ENCODE results near the gene RRP12. TPM values are rescaled to one million over a fixed set of nuclear protein-coding genes. Genes with fewer than 3 reads are reported as not detected.
A peak's percentile ranks its signal among the peaks of the same experiment; 100 is the strongest.

RRP12 gene
- total RNA-seq, 2 donors from 2014 or later = 29.6 to 61.9 TPM

DNA sequence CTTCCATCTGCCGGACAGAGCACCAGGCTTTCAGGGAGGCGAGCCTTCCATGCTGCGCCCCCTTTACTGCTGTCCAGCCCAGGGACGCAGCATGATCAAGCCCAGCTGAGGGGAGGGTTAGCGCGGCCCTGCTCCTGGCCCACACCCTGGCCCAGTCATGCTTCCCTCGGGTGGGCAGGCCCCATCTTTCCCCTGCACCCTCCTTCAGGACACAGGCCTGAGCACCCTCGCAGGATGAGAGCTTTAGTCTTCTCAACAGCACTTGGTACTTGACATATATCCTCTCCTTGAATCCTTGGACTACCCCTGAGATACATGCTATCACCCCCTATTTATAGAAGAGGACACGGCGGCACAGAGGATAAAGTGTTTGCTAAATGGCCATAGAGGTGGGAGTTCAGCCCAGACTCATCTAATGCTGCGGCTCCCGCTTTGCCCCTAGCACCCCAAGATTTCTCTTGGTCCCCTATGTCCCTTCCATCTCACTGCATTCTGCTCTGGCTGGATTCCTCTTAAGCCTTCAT lies 34.0 kb downstream of the RRP12 start:
- Mint-ChIP-seq H3K4me1 (no peaks in the 10 kb centered on the region), H3K36me3 (ENCODE audit: low read depth) (peaks cover 94% of the 10 kb centered on the region), H3K9me3 (no peaks in the 10 kb centered on the region), H3K27me3 (no peaks in the 10 kb centered on the region), H3K4me3 (no peak overlapping the region), H3K27ac (no peak overlapping the region)
- ATAC-seq (replicated peaks) = no peak

DNA sequence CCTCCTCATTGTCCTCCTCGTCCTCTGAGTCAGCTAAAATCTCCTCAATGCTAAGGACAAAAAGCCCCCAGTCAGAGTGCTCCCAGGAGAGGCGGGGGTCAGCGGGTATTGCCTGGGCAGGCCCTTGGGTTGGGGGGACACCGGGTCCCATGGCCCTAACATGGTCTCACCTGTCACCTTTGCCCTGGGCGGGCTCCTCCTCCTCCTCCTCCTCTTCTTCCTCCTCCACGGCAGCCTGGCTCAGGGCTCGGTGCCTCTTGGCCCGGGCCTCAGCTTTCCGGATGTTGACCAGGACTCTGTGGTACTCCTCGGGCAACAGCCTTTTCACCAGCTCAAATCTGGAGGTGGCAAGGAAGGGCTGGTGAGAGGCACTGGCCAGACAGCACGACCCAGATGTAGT lies 34.6 kb downstream of the RRP12 start:
- Mint-ChIP-seq H3K27ac (no peak overlapping the region), H3K9me3 (no peaks in the 10 kb centered on the region), H3K4me3 (no peak overlapping the region), H3K4me1 (no peaks in the 10 kb centered on the region), H3K27me3 (no peaks in the 10 kb centered on the region), H3K36me3 (ENCODE audit: low read depth) (peaks cover 87% of the 10 kb centered on the region)
- ATAC-seq (replicated peaks) = no peak

DNA sequence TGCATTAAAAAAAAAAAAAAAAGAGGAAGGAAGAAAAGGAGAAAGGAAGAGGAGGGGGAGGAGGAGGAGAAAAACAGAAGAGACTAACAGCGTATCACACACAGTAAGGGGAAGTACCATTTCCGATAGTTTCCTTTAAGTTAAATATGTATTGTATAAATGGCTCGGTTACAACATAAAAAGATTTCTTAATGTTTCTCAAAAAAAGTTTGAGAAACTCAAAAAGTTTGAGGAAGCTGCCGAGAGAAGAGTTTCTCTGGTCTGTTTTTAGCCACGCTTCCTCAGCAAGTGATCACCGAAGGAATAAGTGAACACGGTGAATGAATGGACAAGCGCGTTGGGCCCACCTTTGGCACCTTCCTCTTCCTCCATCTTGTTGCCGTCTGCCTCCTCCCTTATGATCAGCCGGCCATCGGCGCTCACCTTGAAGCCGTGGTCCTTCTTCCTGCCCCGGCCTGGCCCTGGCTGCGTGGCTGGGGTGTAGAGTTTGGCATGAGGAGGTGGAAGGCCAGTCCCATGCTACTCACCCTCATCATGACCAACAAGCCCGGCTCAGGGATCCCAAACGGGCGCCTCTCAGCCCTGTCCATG lies 35.3 kb downstream of the RRP12 start:
- no peaks in the 10 kb centered on the region for H3K27me3 Mint-ChIP-seq
- H3K4me1 Mint-ChIP-seq = no peaks in the 10 kb centered on the region
- peaks cover 86% of the 10 kb centered on the region for H3K36me3 Mint-ChIP-seq (ENCODE audit: low read depth)
- no peak overlapping the region for H3K27ac Mint-ChIP-seq
- ATAC-seq (replicated peaks) = no peak
- no peaks in the 10 kb centered on the region for H3K9me3 Mint-ChIP-seq
- H3K4me3 Mint-ChIP-seq = no peak overlapping the region

DNA sequence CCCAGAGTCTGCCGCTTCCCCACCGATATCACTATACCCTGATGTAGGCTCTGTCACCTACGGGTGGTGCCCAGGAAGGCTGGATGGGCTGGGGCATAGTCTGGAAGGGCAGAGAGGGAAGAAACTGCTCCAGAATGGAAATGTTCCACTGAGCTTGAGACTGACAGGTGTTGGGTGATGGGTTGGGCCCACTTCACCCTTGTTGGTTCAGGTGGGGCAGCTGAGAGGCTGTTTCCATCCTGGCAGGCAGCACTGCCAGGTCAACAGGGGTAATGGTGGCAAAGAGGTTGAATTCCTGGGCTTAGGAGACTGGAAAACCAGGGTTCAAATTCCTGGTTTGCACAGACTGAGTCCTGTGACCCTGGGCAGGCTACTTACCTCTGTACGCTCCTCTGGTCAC lies 38.1 kb downstream of the RRP12 start:
- ATAC-seq (replicated peaks) = no peak
- H3K9me3 Mint-ChIP-seq = no peaks in the 10 kb centered on the region
- no peak overlapping the region for H3K4me3 Mint-ChIP-seq
- H3K4me1 Mint-ChIP-seq = no peaks in the 10 kb centered on the region
- no peaks in the 10 kb centered on the region for H3K27me3 Mint-ChIP-seq
- no peak overlapping the region for H3K27ac Mint-ChIP-seq
- H3K36me3 Mint-ChIP-seq (ENCODE audit: low read depth) = peaks cover 83% of the 10 kb centered on the region

DNA sequence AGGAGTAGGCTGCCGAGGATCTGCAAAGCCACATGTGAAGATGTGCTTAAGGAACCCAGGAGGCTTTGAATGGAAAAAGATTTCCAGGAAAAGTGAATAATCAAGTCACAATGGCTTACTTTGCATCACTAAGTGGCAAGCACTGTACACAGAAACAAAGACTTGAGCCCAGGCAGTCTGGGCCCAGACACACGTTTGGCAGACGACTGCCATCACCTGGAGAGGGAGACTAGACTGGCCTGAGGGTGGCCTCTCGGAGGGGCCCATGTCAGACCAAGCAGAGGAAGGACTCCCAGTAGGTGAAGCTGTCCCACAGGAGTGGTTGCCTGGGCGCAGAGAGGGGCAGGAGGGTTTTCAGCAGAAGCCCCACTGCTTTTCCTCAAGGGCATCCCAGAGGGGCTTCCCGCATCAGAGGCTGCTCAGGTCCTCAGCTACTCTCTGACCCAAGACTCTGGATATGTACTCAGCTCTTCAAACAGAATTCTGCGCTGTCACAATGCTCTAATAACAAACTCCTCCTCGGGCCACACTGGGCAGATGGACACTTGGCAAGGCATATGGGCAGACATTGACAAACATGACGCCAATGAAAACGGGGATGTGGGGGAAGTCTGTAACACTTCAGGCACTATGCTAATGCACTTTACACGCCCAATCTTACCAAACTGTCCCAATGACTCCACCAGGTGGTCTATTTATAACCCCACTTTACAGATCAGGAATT lies 38.7 kb downstream of the RRP12 start:
- no peaks in the 10 kb centered on the region for H3K27me3 Mint-ChIP-seq
- ATAC-seq (replicated peaks) = no peak
- no peak overlapping the region for H3K4me3 Mint-ChIP-seq
- peaks cover 83% of the 10 kb centered on the region for H3K36me3 Mint-ChIP-seq (ENCODE audit: low read depth)
- H3K4me1 Mint-ChIP-seq = no peaks in the 10 kb centered on the region
- no peak overlapping the region for H3K27ac Mint-ChIP-seq
- H3K9me3 Mint-ChIP-seq = no peaks in the 10 kb centered on the region

DNA sequence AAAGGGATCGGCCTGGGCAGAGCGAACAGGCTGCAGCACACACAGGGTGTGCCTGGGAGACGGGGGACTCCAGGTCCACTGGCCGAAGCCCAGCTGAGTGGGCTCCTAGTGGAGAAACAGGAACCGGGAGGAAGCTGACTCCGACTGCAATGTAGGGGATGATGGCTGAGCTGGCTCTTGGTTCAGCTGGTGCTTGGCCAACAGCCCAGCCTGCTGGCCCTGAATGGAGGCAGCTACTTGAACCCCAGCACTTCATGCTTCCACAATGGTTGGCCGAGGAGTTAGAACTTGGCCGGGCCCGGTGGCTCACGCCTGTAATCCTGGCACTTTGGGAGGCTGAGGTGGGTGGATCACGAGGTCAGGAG lies 39.6 kb downstream of the RRP12 start:
- H3K27ac Mint-ChIP-seq = no peak overlapping the region
- H3K4me1 Mint-ChIP-seq = no peaks in the 10 kb centered on the region
- ATAC-seq (replicated peaks) = no peak
- H3K9me3 Mint-ChIP-seq = no peaks in the 10 kb centered on the region
- no peaks in the 10 kb centered on the region for H3K27me3 Mint-ChIP-seq
- peaks cover 82% of the 10 kb centered on the region for H3K36me3 Mint-ChIP-seq (ENCODE audit: low read depth)
- no peak overlapping the region for H3K4me3 Mint-ChIP-seq

DNA sequence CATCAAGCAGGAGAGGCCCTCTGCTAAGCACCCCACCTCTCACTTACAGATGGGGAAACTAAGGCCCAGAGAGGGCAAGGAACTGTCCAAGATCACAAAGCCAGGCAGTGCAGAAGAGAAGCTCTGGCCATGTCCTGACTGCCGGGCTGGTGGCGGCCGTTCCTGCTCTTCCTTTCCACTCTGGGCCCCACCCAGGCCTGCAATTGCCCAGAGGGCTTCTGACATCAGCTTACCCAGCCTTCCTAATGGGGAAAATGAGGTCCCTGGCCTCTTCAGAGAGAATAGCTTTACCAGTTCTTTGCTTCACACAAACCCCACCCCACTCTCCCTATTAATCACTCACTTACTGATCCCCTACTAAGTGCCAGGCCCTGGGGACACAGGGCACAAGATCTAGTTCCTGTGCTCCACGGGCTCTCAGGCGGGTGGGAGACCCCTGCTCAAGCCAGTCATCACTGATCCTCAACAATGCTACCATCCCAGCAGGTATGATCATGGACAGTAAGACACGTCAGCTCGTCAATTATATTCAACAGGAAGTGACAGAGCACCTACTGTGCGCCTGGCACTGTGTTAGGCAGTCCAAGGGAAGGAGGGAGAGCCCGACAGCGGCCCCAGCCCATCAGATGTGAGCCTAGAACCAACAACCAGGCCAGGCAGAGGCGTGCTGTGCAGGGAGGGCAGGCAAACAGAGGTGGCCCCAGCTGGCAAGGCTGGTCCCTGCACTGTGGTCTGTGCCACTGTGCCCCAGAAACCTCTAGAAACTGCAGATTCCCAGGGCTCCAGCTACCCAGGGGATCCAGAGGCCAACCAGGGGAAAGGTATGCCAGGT lies 40.2 kb downstream of the RRP12 start:
- Mint-ChIP-seq H3K36me3 (ENCODE audit: low read depth) (peaks cover 82% of the 10 kb centered on the region), H3K4me1 (peaks cover under 1% of the 10 kb centered on the region), H3K9me3 (no peaks in the 10 kb centered on the region), H3K4me3 (no peak overlapping the region), H3K27ac (no peak overlapping the region), H3K27me3 (no peaks in the 10 kb centered on the region)
- ATAC-seq (replicated peaks) = no peak

DNA sequence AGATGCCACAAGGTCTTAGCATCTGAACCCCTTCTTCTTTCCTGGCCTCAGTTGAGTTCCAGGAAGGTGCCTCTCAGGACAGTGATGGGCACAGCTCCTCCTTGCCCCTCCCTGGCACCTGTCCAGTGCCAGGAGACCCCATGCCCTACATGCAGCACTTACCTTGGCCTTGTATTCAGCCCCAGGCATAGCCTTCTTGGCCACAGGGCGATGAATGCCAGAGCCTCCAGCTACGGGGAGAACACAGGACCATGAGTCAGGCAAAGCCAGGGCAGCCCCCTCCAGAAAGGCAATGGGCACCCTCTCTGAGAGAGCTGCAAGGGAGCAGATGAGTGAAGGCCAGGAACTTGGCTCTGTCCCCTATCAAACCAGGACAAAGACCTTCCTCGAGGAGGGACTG lies 42.4 kb downstream of the RRP12 start:
- no peak for ATAC-seq (replicated peaks)
- H3K9me3 Mint-ChIP-seq = no peaks in the 10 kb centered on the region
- H3K4me3 Mint-ChIP-seq = no peak overlapping the region
- peaks cover 79% of the 10 kb centered on the region for H3K36me3 Mint-ChIP-seq (ENCODE audit: low read depth)
- peaks cover 5% of the 10 kb centered on the region for H3K4me1 Mint-ChIP-seq
- H3K27ac Mint-ChIP-seq = no peak overlapping the region
- H3K27me3 Mint-ChIP-seq = no peaks in the 10 kb centered on the region

DNA sequence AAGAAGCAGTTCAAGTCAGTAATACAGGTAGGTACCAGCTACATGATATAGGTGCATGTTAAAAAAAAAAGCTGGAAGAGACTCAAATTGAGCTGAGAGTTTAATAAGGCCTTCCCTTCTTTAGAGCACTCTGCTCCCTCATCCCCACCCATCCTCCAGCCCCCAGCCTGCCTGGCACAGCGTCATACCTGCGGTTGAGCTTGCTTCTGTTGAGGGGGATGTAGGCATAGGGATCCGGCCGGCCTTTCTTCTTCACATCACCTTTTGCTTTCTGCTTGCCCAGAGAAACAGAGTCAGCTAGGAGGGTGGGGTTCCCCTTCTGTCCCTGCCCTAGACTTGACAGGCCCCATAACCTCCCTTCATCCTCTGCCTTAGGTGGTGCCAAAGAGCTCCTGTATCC lies 42.8 kb downstream of the RRP12 start:
- peaks cover 80% of the 10 kb centered on the region for H3K36me3 Mint-ChIP-seq (ENCODE audit: low read depth)
- no peak overlapping the region for H3K27ac Mint-ChIP-seq
- ATAC-seq (replicated peaks) = no peak
- no peaks in the 10 kb centered on the region for H3K27me3 Mint-ChIP-seq
- peaks cover 5% of the 10 kb centered on the region for H3K4me1 Mint-ChIP-seq
- no peak overlapping the region for H3K4me3 Mint-ChIP-seq
- no peaks in the 10 kb centered on the region for H3K9me3 Mint-ChIP-seq

DNA sequence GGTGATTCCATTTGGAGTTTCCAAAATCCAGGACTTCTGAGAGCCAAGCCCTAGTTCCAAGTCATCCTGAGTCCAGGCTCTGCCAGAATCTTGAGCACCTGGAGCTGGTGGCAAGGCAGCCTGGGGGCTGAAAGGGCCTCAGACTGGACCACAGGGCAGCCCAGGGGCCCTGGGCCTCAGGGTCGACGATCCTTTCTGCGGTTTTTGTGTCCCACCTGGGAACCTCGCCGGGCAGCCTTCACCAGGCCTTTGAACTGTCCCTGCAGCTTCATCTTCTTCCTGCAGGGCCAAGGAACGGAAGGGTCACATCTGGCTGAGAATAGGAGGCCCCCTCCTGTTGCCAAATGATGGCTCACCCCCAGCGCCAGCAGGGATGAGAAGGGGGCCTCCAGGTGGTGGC lies 44.2 kb downstream of the RRP12 start:
- peaks cover 82% of the 10 kb centered on the region for H3K36me3 Mint-ChIP-seq (ENCODE audit: low read depth)
- no peak for ATAC-seq (replicated peaks)
- no peaks in the 10 kb centered on the region for H3K9me3 Mint-ChIP-seq

DNA sequence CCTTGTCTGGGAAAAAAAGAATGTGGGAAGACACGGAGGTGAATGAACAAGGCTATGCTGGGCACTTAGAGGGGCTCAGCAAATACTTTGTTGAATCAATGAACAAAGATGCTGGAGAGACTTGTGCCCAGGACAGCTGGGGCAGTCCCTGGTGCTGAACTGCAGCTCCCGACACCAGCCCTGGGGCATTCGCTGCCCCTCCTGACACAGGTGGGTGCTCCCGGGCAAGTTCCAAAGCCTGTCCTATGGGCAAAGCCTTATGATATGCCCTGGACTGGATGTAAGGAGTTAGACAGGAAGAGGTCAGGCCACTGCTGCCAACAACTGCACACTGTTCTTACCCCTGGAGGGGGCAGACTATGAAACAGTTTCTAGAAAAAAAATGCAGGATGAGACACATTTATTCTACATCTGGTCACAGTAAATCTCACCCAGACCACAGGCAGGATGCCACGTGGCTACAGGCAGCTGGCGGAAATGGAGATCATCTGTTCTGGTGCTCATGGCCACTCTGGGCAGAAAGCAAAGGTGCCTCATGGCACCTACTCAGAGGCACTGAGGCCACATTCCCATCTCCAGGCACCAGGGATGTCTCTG lies 44.7 kb downstream of the RRP12 start:
- Mint-ChIP-seq H3K4me3 (no peak overlapping the region), H3K9me3 (no peaks in the 10 kb centered on the region), H3K27me3 (no peaks in the 10 kb centered on the region), H3K36me3 (ENCODE audit: low read depth) (peaks cover 84% of the 10 kb centered on the region), H3K4me1 (peaks cover 5% of the 10 kb centered on the region), H3K27ac (peak overlapping the region; percentile 11)
- no peak for ATAC-seq (replicated peaks)

More for the DNA sequence above, 44.2 kb downstream of the RRP12 start:
- Mint-ChIP-seq H3K27ac (no peak overlapping the region), H3K4me1 (peaks cover 5% of the 10 kb centered on the region), H3K27me3 (no peaks in the 10 kb centered on the region), H3K4me3 (no peak overlapping the region)

DNA sequence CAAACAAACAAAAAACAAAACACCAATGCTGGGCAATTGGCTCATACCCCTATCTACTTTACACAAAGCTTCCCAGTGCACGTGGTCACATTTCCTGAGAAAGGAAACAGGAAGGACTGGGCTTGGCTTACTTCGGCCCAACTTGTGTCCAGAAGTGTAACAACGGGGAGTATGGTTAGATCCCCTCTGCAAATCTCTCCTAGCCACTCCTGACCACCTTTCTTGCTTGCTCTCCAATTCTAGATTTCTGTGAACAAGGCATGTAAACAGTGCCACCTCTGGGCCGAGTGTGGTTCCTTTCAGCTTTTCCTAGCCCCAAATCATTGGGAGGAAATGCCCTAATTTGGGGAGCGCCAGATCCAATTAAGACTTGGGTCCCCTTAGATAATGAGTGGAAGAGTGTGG lies 45.6 kb downstream of the RRP12 start:
- Mint-ChIP-seq H3K36me3 (ENCODE audit: low read depth) (peaks cover 77% of the 10 kb centered on the region), H3K4me1 (peaks cover 5% of the 10 kb centered on the region), H3K4me3 (no peak overlapping the region), H3K27me3 (no peaks in the 10 kb centered on the region), H3K9me3 (no peaks in the 10 kb centered on the region), H3K27ac (peak overlapping the region; percentile 11)
- no peak for ATAC-seq (replicated peaks)

DNA sequence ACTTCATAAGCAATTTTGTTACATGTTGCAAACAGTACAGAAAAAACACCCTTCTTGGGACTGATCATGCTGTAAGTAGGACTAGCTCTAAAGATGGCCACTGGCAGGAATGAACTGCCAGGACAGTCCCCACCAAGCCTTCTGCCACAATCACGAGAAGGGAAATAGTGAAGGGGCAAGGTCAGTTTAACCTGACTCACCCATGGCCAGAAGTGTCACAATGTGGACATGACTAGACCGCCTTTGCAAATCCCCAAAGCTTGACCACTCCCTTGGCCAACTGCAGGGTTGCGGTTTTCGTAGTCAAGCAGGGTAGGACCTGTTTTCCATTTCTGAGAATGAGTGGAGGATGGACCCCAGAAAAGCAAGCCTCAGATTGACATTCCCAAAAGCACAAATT lies 47.2 kb downstream of the RRP12 start:
- ATAC-seq (replicated peaks) = no peak
- no peak overlapping the region for H3K27ac Mint-ChIP-seq
- H3K9me3 Mint-ChIP-seq = no peaks in the 10 kb centered on the region
- H3K4me1 Mint-ChIP-seq = peaks cover 5% of the 10 kb centered on the region
- no peak overlapping the region for H3K4me3 Mint-ChIP-seq
- no peaks in the 10 kb centered on the region for H3K27me3 Mint-ChIP-seq
- peaks cover 76% of the 10 kb centered on the region for H3K36me3 Mint-ChIP-seq (ENCODE audit: low read depth)

DNA sequence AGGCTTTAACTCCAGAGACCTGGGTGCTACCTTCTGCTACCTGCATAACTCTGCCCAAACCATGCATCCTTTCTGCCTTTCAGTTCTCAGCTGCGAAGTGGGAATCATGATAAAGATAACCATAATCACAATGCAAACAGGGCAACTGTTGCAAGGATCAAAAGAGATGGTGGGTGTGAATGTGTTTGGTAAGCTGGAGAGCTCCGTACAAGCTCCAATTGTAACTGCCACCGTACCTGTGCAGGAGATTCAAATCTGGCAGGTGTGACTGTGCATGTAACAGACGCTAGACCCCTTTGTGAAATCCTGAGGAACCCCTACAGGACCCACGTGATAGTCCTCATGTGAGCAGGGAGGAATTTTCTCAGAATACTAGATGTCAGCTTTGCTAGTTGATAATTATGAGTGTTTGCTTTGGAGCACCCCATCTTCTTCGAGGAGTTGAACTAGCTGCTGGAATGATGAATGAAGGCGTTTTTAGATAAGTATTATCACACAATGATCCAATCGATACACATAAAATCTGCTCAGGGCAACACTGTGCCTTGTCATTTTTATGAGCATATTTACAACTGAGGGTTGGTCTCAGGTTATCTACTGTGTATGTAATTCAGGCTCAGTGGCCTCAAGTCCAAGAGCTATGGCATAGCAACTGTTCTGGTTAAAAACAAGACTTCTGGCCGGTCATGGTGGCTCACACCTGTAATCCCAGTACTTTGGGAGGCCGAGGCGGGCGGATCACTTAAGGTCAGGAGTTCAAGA lies 51.2 kb downstream of the RRP12 start:
- ATAC-seq (replicated peaks) = no peak
- H3K4me1 Mint-ChIP-seq = no peaks in the 10 kb centered on the region
- peaks cover 37% of the 10 kb centered on the region for H3K36me3 Mint-ChIP-seq (ENCODE audit: low read depth)

More for the DNA sequence above, 51.2 kb downstream of the RRP12 start:
- no peaks in the 10 kb centered on the region for H3K9me3 Mint-ChIP-seq
- H3K4me3 Mint-ChIP-seq = no peak overlapping the region
- H3K27ac Mint-ChIP-seq = no peak overlapping the region
- H3K27me3 Mint-ChIP-seq = no peaks in the 10 kb centered on the region
